Fibroblast of skin of abdomen (primary cell): Measurements from ENCODE around the gene POP4.
A peak's percentile ranks its signal among the peaks of the same experiment; 100 is the strongest.

Experiments
- DNase-seq: peaks from one replicate; pipeline ENCODE4 v3.0.0-alpha.2; 2013

The POP4 gene

DNA sequence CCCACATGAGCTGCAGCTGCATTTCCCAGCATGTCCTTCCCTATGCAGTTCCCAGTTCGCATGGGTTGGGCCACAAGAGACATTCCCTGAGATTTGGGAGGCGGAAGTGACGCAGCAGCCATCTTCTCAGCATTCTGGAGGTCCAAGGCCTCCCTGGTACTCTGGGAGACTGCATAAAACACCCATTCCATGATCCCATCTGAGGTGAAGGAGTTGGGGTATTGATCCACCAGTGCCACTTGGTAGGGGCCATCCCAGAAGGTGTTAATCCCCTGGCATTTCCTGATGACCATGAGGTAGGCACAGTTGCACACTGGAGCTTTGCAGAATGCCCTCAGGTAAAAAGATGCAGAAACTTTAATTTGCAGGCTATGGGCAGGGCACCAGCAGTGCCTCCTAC is 25.4 kb downstream of the POP4 start:
- DNase-seq, result no peak

DNA sequence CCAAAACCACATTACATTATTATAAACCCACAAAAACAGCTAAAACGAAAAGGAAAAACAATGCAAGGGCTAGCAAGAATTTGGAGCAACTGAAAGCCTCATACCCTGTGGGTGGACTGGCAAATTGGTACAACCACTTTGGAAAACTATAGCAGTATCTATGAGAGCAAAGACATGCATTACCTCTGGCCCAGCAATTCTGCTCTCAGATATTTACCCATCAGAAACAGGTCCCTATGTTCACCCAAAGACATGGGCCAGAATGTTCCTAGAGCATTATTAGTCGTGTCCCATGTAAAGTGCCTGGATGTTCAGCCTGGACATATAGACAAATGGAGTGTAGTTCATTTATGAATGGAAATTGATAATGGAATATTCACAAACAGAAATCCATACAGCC is 27.9 kb downstream of the POP4 start:
- no peak for DNase-seq

DNA sequence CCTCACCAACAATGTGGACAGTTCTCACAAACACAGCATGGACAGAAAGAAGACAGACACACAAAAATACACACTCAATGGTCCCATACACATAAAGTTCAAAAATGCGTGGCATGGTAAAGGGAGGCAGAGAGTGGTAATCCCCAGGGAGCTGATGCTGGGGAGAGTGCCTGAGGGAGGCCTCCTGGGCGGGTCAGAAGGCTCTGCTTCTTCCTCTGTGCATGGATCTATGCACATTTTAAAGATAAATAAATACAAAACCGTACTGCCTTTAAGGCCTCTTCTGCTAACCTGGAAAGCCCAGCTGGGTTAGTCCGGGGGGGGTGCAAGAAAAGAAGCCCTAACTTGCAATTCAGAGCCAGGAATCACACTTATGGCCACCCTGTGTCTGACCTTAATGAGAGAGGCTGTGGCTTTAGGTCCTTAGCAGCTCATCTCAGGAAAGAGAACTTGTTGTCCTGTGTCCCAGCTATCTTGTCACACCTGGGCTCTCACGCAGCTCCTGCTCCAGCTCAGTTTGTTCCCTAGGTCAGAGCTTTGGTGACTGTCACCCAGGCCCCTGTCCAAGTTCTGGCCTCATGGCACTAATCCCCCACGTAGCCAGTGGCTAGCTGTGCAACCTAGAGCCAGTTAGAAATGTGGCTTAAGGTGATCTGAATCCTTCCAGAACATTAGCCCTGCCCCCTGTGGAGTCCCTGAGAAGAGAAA is 28.5 kb downstream of the POP4 start:
- no peak for DNase-seq

DNA sequence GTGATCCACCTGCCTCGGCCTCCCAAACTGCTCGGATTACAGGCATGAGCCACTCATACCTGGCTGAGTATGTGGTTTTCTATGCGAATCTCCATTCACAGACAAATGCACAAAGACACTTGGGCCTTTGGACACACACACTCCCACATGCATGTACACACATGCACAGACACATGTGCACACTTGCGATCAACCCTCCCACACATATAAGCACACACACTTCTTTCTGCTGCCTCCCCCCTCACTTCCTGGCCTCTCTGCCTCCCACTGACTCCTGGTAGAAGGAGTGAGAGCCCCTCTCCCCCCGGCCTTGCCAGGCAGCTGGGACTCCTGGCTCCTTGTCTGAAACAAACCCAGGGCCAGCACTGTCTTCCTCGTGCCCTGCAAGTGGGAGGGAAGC is 29.9 kb downstream of the POP4 start:
- DNase-seq, result no peak

DNA sequence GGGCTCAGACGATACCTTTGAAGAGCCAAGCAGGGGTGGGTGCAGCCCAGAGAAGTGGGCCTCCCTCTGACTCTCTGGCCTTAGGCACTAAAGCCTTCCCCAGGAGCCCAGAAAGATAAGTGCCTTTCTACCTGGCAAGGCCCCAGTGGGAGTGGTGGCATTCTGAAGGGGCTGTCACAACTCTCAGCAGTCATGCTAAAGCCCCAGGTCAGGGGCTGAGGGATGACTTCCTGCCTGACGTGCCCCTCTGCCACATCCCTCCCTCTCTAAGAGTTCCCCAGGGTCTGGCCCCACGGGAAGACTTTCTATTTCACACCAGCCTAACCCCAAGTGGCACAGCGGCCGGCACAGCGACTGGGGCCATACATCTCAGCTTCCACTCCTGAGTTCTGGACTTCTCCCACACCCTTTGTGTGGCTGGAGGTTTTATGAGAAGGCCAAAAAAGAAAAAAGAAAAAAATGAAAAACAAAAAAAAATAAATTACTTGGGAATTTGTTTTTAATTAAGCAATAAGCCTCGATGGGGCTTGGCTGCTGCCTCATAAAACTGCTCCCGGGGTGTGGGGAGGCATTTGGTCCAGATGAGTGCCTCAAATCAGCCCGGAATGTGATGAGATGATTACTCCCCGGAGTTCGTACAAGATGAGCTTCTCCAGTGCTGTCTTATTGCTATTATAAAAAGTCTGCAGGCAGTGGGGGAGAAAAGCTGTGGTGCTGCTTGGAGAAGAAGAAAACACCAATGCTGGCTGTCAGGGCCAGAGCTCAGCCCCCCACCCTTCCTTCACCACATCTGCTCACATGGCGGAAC is 30.7 kb downstream of the POP4 start:
- DNase-seq, result peak; percentile 20

DNA sequence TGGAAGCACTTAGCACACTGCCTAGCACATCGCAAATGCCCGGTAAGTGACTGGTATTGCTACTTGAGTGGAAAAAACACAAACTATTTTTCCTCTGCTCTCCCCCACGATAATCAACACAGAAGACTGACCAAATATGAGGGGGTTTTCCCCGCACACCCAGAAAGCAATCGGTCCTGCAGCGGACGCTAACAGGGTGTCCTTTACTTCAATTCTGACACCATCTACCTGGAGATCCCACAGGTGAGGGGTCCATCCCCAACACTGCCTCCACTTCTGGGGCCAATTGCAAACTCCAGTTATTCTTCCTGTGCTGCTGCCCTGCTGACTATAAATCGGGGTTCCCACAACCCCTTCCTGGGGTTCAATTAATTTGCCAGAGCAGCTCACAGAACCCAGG is 33.0 kb downstream of the POP4 start:
- DNase-seq, result no peak

DNA sequence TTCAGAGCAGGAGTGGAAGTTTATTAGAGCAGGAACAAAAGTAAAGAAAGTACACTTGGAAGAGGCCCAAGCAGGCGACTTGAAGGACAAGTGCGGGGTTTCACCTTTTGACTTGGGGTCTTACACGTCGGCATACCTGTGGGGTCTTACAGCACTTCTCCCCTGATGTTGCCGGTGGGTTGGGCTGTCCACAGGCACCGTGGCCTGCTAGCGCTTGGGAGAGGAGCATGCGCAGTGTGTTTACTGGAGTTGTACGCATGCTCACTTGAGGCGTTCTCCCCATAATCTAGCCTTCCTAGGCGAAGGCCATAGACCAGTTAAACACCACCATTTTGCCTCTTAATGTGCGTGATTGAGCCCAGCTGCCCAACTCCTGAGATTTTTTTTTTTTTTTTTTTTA is 34.1 kb downstream of the POP4 start:
- DNase-seq, result no peak

DNA sequence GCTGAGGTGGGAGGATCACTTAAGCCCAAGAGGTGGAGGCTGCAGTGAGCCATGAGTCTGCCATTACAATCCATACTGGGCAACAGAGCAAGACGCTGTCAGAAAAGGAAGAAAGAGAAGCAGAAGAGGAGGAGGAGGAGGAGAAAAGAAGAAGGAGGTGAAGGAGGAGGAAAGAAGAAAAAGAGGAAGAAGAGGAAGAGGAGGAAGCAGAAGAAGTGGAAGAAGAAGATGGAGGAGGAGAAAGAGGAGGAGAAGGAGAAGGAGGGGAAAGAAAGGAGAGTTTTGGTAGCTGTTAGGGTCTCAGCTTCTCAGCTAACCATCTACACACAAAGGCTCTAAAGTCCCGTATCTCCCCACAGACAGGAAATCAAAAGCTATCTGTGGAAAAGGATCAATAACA is 35.5 kb downstream of the POP4 start:
- no peak for DNase-seq

DNA sequence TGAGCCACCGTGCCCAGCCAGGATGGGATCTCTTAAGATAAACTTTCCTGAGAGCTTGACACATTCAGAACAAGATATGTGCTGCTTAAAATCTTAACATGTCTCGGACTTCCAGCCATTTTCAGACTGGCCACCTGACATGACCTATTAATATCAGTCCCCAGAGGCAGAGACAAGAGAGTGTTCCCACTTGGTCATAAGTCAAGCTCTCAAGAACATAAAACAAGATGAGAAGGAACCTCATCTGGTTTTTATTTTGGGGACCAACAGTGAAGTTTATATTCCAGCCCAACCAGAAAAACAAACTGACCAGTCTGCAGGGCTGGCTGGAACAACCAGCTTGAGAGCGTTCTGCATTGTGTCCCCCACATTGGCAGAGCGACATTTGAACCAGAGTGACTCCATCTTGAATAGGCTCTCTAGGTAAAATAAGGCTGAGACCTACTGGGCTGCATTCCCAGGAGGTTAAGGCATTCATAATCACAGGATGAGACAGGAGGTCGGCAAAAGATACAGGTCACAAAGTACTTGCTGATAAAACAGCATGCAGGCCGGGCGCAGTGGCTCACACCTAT is 37.4 kb downstream of the POP4 start:
- DNase-seq, result no peak

DNA sequence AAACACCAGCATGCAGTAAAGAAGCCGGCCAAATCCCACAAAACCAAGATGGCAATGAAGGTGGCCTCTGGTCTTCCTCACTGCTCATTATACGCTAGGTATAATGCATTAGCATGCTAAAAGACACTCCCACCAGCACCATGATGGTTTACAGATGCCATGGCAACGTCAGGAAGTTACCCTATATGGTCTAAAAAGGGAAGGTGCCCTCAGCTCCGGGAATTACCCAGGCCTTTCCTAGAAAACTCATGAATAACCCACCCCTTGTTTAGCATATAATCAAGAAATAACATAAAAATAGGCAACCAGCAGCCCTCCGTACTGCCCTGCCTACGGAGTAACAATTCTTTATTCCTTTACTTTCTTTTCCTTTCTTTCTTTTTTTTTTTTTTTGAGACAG is 38.1 kb downstream of the POP4 start:
- DNase-seq, result no peak

DNA sequence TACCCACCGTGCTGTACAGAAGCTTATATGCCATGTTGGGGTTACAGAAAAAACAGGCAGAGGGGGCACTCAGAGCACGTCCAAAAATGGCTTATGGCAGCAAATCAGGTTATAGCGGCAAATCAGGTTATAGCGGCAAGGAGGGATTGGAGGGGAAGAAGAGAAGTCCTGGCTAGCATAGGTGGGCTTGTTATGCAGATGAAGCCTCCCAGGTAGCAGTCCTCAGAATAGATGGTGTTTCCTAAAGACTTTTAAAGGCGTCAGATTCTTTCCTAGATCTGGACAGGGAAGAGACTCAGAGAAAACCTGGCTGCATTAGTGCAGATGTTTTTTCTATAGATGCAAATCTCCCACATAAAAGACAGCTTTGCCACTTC is 39.4 kb downstream of the POP4 start:
- no peak for DNase-seq

DNA sequence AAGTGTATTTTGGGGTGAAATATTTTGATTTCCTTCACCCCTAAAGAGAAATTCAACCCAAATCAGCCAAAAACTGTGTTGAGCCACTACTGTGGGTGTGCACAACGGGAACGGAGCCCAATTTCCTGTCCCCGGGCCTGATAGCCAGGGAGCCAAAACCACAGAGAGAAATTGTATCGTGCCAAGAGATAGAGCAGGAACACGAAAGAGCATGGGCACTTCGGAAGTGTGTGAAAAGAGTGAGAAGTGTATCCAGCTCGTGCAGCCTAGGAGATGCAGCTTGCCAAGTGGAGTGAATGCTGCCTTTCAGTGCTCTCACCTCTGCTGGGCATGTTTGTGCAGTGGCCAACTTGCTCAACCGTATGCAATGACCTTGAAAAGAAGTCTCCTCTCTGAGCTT is 39.8 kb downstream of the POP4 start:
- DNase-seq, result peak; percentile 16

DNA sequence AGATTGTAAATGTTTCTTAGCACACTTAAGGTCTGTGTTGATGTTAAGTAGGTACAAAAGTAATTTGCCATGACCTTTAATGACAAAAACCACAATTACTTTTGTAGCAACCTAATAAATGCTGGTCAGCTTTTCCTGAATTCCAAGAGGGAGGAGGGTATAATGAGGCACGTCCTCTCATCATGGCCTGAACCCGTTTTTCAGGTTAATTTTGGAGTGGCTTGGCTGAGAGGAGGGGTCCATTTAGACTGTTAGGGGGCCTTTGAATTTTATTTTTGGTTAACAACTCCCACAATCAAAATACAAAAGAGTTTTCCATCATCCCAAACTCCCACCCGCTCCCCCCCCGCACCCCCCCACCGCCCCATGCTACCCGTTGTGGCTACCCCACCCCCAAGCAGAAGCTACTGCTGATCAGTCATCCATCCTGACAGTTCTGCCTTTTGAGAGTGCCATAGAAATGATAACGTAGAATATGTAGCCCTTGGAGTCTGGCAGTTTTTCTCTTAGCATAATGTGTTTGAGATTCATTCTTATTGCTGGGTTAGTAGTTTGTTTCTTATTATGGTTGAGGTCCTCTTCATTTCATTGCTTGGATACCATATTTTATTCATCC is 44.8 kb downstream of the POP4 start:
- no peak for DNase-seq

DNA sequence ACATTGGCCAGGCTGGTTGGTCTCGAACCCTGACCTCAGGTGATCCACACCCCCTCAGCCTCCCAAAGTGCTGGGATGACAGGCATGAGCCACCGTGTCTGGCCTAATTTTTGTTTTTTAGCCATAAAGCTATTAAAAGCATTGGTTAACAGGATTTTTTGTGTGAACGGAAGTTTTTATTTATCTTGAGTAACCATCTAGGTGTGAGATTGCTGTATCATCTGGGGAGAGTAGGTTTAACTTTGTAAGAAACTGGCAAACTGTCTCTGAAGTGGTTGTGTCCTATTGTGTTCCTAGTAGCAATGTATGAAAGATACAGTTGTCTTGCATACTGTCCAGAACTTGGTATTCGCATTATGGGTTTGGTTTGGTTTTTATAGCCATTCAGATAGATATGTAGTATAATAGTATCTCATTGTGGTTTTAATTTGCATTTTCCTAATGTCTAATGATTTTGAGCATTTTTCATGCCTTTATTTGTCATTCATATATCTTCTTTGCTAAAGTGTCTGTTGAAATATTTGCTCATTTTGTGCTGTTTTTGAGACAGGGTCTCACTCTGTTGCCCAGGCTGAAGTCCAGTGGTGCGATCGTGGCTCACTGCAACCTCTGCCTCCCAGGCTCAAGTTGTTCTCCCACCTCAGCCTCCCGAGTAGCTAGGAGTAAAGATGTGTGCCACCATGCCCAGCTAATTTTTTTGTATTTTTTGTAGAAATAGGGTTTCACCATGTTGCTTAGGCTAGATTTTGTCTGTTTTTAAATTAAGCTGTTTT is 45.7 kb downstream of the POP4 start:
- DNase-seq, result no peak

DNA sequence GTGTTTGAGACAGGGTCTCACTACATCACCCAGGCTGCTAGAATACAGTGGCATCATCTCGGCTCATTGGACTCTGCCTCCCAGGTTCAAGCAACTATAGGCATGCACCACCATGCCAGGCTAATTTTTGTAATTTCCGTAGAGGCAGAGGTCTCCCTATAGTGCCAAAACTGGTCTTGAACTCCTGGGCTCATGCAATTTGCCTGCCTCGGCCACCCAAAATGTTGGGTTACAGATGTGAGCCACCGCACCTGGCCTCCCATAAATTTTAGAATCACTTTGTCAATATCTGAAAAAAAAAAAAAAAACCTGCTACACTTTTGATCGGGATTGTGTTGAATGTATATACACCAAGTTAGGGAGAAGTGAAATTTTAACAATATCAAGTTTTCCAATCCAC is 47.3 kb downstream of the POP4 start:
- no peak for DNase-seq

DNA sequence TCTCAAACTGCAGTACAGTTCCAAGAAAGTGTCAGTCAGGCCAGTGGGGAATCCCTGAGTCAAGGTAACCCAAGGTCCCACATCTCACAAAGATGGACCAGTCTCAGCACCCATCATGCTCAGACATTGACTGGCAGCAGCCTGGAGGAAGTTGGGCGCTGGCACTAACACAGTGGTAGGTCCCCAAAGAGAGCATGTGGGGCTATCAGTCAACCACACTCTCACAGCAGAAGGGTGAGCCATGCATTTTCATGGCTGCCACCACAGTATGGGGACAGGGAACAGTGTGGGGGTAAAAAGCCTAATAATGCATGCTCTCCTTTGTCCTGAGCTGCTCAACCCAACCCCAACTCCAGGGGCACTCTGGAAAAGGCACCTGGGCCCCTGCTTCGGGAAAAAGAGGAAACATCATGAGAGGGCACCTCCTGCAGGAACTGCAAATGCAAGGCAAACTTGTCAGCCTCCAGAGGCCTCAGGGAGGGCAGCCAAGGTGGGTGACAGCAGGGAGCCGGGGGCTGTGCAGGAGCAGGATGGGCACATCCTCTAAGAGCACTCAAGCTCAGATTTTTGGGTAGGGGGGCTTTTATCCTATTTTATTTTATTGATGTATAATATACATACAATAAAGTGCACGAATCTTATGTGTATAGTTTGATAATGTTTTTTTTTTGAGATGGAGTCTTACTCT is 49.7 kb downstream of the POP4 start:
- DNase-seq, result no peak

DNA sequence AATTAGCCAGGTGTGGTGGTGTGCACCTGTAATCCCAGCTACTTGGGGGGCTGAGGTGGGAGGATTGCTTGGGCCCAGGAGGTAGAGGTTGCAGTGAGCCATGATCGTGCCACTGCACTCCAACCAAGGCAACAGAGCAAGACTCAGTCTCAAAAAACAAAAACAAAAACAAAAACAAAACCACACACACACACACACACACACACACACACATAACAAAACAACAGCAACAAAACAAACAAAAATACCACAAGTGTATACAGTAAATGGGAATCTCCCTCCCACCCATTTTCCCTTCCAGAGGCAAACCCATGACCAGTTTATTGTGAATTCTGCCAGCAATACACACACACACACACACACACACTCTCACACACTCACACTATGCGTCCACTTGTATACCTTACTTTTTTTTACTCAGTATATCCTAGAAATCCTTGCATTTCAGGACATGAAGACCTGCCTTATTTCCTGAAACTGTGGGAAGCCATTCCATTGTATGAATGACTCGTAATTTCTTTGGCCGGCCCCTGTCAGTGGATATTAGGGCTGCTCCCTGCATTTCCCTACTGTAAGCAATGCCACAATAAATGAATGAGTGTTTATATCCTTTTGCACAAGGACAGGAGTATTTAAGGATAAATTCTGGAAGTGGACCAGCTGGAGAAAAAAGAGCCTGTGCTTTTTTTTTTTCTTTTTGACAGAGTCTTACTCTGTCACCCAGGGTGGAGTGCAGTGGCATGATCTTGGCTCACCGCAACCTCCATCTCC is 52.3 kb downstream of the POP4 start:
- DNase-seq, result peak; percentile 13

DNA sequence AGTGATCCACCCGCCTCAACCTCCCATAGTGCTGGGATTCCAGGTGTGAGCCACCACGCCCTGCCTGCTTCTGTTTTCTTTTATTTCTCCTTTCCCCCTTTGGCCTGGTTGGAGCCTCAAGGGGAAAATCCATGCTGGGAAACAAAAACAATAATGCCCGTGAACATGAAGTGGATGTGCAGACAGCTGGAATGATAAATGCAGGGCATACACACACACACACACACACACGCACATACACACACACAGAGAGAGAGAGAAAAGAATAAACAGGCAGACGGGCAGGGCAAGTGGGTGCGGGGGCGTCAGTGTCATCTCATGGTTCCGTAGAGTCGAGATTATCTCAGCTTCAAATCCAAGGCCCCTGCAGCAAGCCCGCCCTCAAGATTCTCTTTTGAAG is 54.8 kb downstream of the POP4 start:
- no peak for DNase-seq

DNA sequence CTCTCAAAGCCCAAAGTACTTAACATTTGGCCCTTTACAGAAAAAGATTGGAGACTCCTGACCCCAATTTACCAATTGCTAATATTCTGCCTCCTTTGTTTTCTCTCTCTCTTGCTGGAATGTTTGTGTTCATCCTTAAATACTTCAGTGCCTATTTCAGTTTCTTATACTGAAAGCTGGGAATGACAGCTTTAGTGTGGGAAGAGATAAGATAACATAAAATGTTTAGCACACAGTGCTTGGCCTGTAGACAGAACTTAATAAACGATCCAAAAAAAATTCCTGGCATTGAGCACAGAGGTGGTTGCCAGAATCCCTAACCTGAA is 56.2 kb downstream of the POP4 start:
- no peak for DNase-seq

DNA sequence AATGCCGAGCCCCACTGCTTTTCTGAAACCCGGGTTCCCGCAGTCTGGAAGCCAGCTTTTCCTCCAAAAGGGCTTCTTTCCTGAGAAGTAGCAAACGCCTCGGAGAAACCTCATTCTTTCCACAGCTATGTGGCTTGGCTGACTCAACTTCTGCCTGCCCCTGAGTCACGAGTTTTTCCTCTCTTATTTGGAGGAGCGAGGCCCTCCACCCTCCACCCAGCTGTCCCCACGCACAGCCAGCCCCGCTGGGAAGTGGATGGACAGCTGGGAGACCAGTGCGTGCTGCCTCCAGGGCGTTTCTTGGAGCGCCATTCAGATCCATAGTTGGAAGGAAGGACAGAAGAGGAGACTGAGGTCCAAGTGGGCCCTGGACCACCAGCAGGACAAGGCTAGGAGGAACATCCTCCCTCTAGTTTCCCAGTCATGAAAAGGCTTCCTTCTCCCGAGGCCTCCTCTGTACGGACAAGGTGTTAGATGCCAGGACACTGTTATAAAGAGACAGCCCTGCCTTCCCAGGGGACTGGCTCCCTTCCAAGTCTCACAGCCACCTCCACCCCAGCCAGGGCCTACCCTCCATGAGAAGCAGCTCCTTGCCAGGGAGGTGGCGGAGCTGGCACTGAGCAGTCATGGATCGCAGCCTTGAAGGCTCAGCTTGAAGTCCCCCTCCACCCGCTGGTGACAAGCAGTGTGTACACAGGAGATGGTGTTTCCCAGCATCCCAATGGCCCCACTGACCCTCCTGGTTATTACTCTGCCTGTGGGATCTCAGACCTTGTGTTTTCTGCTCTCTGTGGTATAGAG is 56.7 kb downstream of the POP4 start:
- DNase-seq, result peak; percentile 91
